K562 treated with DMSO at 1 percent for 24 hours (cell line): ENCODE data around the gene C12orf50. TPM values are rescaled to one million over a fixed set of nuclear protein-coding genes. Genes with fewer than 3 reads are reported as not detected.

Experiments
- total RNA-seq: library from RNA; unstranded; fragments of 300-600 nt; gene quantifications from 2 replicates; pipeline ENCODE4 v1.2.3, GENCODE V29; 2022; ENCODE audit warnings: low read depth; ENCODE audit not compliant: insufficient read depth

C12orf50 gene
- not detected in 2 replicates for total RNA-seq

GRCh38 chr12:88029093-88029665, at the start of gene C12orf50:
Gene C12orf50, minus strand, starts transcription at chr12:88029401. Its CDS starts 2,439 bp downstream, at chr12:88026962.

Other genes starting within 250 kb of the C12orf50 start
- gene CEP290, start 112.7 kb upstream of the C12orf50 start, total RNA-seq = 5.9 and 8.9 TPM in 2 replicates
- 2.7 and 3.2 TPM in 2 replicates for gene TMTC3, start 112.9 kb upstream of the C12orf50 start, total RNA-seq